Left kidney (tissue), 2 donors: ENCODE results near the gene NCOA3. TPM values are rescaled to one million over a fixed set of nuclear protein-coding genes. Genes with fewer than 3 reads are reported as not detected.

Source experiments
- DNase-seq: peaks from one replicate; pipeline ENCODE4 v3.0.0-alpha.2; 2013
- polyA plus RNA-seq: library from polyadenylated mRNA; unstranded; fragments of 120-200 nt; gene quantifications from one replicate; pipeline ENCODE4 v1.2.1, GENCODE V29; 2013; ENCODE audit not compliant: insufficient read length

The NCOA3 gene
- polyA plus RNA-seq, 1 donor: 46.3 TPM

GRCh38 chr20:47680804-47681529 lies 179.3 kb downstream of the NCOA3 start:
- no peak for DNase-seq

- no peak for DNase-seq
Observed at GRCh38 chr20:47682028-47682783, 180.5 kb downstream of the NCOA3 start.

DNA sequence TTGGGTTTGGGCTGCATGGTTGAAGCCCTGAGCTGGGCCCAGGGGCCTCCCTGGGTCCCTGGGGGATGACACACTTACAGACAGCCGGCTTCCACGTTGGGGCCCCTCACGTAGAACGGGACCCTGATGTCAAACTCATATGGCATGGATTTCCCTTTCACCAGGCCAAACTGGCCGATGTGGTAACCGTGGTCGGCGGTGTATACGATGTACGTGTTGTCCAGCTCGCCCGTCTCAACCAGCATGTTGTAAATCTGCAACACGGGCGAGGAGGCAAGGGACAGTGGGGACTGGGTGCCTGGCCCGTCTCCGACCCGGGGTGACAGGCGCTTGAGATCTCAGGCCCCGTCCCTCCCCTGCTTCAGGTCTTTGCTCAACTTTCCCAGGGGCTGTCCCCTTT lies 181.2 kb downstream of the NCOA3 start:
- no peak for DNase-seq

GRCh38 chr20:47684306-47685080 lies 182.8 kb downstream of the NCOA3 start:
- DNase-seq: no peak

DNA sequence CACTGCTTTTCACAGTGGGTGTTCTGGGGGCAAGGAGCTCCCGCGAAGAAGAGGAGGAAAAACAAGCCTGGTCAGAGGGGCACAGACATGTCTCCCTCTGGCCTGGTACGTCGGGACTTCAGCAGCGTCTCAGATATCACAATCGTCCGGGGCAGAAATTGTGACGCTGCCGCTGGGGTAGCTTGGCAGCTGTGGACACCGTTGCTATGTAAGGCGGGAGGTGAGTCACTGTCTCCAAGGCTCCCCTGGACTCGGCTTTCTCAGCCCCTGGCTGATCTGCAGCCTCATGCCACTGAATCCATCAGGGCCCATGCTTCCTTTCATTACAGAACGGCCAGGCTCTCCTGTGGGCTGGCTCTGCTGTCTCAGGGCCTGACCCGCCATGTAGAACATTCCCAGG lies 184.9 kb downstream of the NCOA3 start:
- peak; percentile 50 for DNase-seq

- no peak for DNase-seq
Observed at GRCh38 chr20:47687095-47687987, 185.7 kb downstream of the NCOA3 start.

- no peak for DNase-seq
Observed at GRCh38 chr20:47688385-47689381, 187.0 kb downstream of the NCOA3 start.

GRCh38 chr20:47689731-47690130 lies 188.0 kb downstream of the NCOA3 start:
- DNase-seq: no peak

- no peak for DNase-seq
Observed at GRCh38 chr20:47691625-47692024, 189.9 kb downstream of the NCOA3 start.

GRCh38 chr20:47694021-47694818 lies 192.5 kb downstream of the NCOA3 start:
- no peak for DNase-seq

- no peak for DNase-seq
Observed at GRCh38 chr20:47696856-47697255, 195.2 kb downstream of the NCOA3 start.

- no peak for DNase-seq
Observed at GRCh38 chr20:47698142-47698541, 196.5 kb downstream of the NCOA3 start.

- DNase-seq: no peak
Observed at GRCh38 chr20:47699818-47700217, 198.1 kb downstream of the NCOA3 start.

GRCh38 chr20:47700327-47700726 lies 198.6 kb downstream of the NCOA3 start:
- no peak for DNase-seq

- no peak for DNase-seq
Observed at GRCh38 chr20:47701612-47702011, 199.9 kb downstream of the NCOA3 start.

DNA sequence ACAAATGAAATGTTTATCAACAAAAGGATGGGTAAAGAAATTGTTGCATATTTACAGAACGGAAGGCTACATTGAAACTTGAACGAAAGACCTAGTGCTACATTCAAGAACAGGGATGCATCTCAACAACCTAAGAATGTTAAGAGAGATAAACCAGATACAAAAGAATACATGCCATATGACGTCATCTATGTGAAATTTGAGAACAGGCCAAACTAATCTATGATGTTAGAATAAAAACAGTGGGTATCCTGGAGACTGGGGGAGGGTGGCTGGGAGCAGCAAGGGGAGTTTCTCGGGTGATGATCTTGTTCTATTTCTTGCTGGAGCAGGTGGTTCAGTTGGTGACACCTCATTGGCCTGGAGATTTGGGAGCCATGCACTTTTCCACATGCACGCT lies 202.1 kb downstream of the NCOA3 start:
- no peak for DNase-seq

- no peak for DNase-seq
Observed at GRCh38 chr20:47704746-47705496, 203.2 kb downstream of the NCOA3 start.

DNA sequence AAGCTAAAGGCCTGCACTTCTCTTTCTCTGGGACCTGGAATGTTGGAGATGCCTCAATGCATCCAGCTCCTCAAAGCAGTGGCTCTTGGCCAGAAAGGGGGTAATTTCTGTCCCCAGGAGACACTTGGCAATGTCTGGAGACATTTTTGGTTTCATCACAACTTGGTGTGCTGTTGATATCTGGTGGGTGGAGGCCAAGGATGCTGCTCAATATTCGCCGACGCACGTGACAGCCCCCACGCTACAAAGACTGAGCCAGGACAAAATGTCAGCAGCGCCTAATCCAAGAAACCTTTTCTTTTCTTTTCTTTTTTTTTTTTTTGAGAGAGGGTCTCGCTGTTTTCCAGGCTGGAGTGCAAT lies 203.8 kb downstream of the NCOA3 start:
- no peak for DNase-seq

- no peak for DNase-seq
Observed at GRCh38 chr20:47706345-47706744, 204.7 kb downstream of the NCOA3 start.
